Loucy (cell line): Measurements from ENCODE around the gene KIF13A.

Experiments used
- CTCF ChIP-seq: fragments of 200-600 bp; sonication (generic); conservative IDR thresholded peaks from 2 replicates; pipeline ENCODE4 v1.5.1; 2014; ENCODE audit warnings: mild to moderate bottlenecking, antibody characterized with exemption, low read length
- EZH2phosphoT487 ChIP-seq: fragments of 200-600 bp; IDR thresholded peaks from 2 replicates; pipeline ENCODE4 v1.6.1; 2018; ENCODE audit warnings: antibody characterized with exemption, mild to moderate bottlenecking, moderate library complexity, borderline replicate concordance

GRCh38 chr6:17914651-17915050 lies 72.8 kb downstream of the KIF13A start:
- TF ChIP-seq CTCF (no peak), EZH2phosphoT487 (no peak)
